ENCODE results near the gene TSPYL6. TPM values are rescaled to one million over a fixed set of nuclear protein-coding genes. Genes with fewer than 3 reads are reported as not detected.

TSPYL6 gene
- total RNA-seq, 1 donor from 2014 or later = not detected

GRCh38 chr2:54227798-54228197 is 28.2 kb downstream of the TSPYL6 start:
- H3K4me1 ChIP-seq = peaks cover 10% of the 10 kb centered on the region
- no peak overlapping the region for H3K4me2 ChIP-seq
- H3K27ac ChIP-seq = no peak overlapping the region
- no peak for TF ChIP-seq EZH2 (IDR thresholded peaks at IDR 0.05)
- no peak for TF ChIP-seq CTCF (IDR thresholded peaks at IDR 0.05)
- TF ChIP-seq EZH2phosphoT487 (IDR thresholded peaks at IDR 0.05) = no peak
- Mint-ChIP-seq H3K9me3 (peaks cover 3% of the 10 kb centered on the region), H3K27ac (no peak overlapping the region), H3K36me3 (no peaks in the 10 kb centered on the region), H3K27me3 (ENCODE audit: insufficient read depth, low read depth) (peaks cover 4% of the 10 kb centered on the region), H3K4me3 (no peak overlapping the region), H3K4me1 (no peaks in the 10 kb centered on the region)
- H3K9ac ChIP-seq = no peak overlapping the region
- H3K36me3 ChIP-seq = no peaks in the 10 kb centered on the region
- no peak overlapping the region for H2AFZ ChIP-seq (replicated peaks)
- no peaks in the 10 kb centered on the region for H3F3A ChIP-seq (ENCODE audit: low read depth)
- H4K20me1 ChIP-seq (ENCODE audit: low read depth) = no peaks in the 10 kb centered on the region
- no peaks in the 10 kb centered on the region for H3K79me2 ChIP-seq (ENCODE audit: low read depth)
- H3K27me3 ChIP-seq = no peaks in the 10 kb centered on the region
- DNase-seq (ENCODE audit: low spot score) = no peak
- H3K9me3 ChIP-seq (ENCODE audit: low read depth) = no peaks in the 10 kb centered on the region
- H3K4me3 ChIP-seq = no peak overlapping the region

GRCh38 chr2:54226260-54226659 is 29.8 kb downstream of the TSPYL6 start:
- no peak overlapping the region for H3K4me3 Mint-ChIP-seq
- H3K4me3 ChIP-seq = no peak overlapping the region
- no peak overlapping the region for H3K4me2 ChIP-seq
- H3K27me3 Mint-ChIP-seq (ENCODE audit: insufficient read depth, low read depth) = peaks cover 4% of the 10 kb centered on the region
- no peak for DNase-seq (ENCODE audit: low spot score)
- no peak overlapping the region for H3K9ac ChIP-seq
- H3K36me3 ChIP-seq = no peaks in the 10 kb centered on the region
- no peaks in the 10 kb centered on the region for H3K79me2 ChIP-seq (ENCODE audit: low read depth)
- H4K20me1 ChIP-seq (ENCODE audit: low read depth) = no peaks in the 10 kb centered on the region
- H3K4me1 Mint-ChIP-seq = no peaks in the 10 kb centered on the region
- H2AFZ ChIP-seq (replicated peaks) = no peak overlapping the region
- H3F3A ChIP-seq (ENCODE audit: low read depth) = no peaks in the 10 kb centered on the region
- H3K4me1 ChIP-seq = peaks cover 10% of the 10 kb centered on the region
- no peaks in the 10 kb centered on the region for H3K9me3 Mint-ChIP-seq
- H3K9me3 ChIP-seq (ENCODE audit: low read depth) = no peaks in the 10 kb centered on the region
- no peak overlapping the region for H3K27ac Mint-ChIP-seq
- no peaks in the 10 kb centered on the region for H3K27me3 ChIP-seq
- no peak for TF ChIP-seq CTCF (IDR thresholded peaks at IDR 0.05)
- H3K36me3 Mint-ChIP-seq = no peaks in the 10 kb centered on the region
- no peak overlapping the region for H3K27ac ChIP-seq

GRCh38 chr2:54224997-54225396 is 31.0 kb downstream of the TSPYL6 start:
- Histone ChIP-seq H4K20me1 (ENCODE audit: low read depth) (no peaks in the 10 kb centered on the region), H3K27ac (no peak overlapping the region), H3K36me3 (no peaks in the 10 kb centered on the region), H3K27me3 (no peaks in the 10 kb centered on the region), H3K9me3 (ENCODE audit: low read depth) (no peaks in the 10 kb centered on the region), H3K4me1 (peaks cover 6% of the 10 kb centered on the region), H3K4me3 (no peak overlapping the region), H3K9ac (no peak overlapping the region), H3K79me2 (ENCODE audit: low read depth) (no peaks in the 10 kb centered on the region), H3F3A (ENCODE audit: low read depth) (no peaks in the 10 kb centered on the region), H3K4me2 (no peak overlapping the region), H2AFZ (replicated peaks) (no peak overlapping the region)
- Mint-ChIP-seq H3K27me3 (ENCODE audit: insufficient read depth, low read depth) (peaks cover 2% of the 10 kb centered on the region), H3K4me1 (no peaks in the 10 kb centered on the region), H3K36me3 (no peaks in the 10 kb centered on the region), H3K4me3 (no peak overlapping the region), H3K9me3 (no peaks in the 10 kb centered on the region), H3K27ac (no peak overlapping the region)
- DNase-seq (ENCODE audit: low spot score) = no peak
- no peak for TF ChIP-seq EZH2phosphoT487 (IDR thresholded peaks at IDR 0.05)
- no peak for TF ChIP-seq CTCF (IDR thresholded peaks at IDR 0.05)
- TF ChIP-seq EZH2 (IDR thresholded peaks at IDR 0.05) = no peak

GRCh38 chr2:54213082-54213481 is 42.9 kb downstream of the TSPYL6 start:
- no peaks in the 10 kb centered on the region for H3K27me3 ChIP-seq
- peaks cover 6% of the 10 kb centered on the region for H3K4me1 ChIP-seq
- H3K9ac ChIP-seq = no peak overlapping the region
- no peaks in the 10 kb centered on the region for H3K9me3 ChIP-seq (ENCODE audit: low read depth)
- no peak overlapping the region for H2AFZ ChIP-seq (replicated peaks)
- no peaks in the 10 kb centered on the region for H4K20me1 ChIP-seq (ENCODE audit: low read depth)
- no peaks in the 10 kb centered on the region for H3F3A ChIP-seq (ENCODE audit: low read depth)
- H3K4me1 Mint-ChIP-seq = peaks cover 8% of the 10 kb centered on the region
- DNase-seq (ENCODE audit: low spot score) = no peak
- H3K4me3 ChIP-seq = no peak overlapping the region
- peaks cover 5% of the 10 kb centered on the region for H3K36me3 Mint-ChIP-seq
- peaks cover 4% of the 10 kb centered on the region for H3K27me3 Mint-ChIP-seq (ENCODE audit: insufficient read depth, low read depth)
- no peak for TF ChIP-seq EZH2 (IDR thresholded peaks at IDR 0.05)
- no peak for TF ChIP-seq EZH2phosphoT487 (IDR thresholded peaks at IDR 0.05)
- no peaks in the 10 kb centered on the region for H3K79me2 ChIP-seq (ENCODE audit: low read depth)
- H3K9me3 Mint-ChIP-seq = peaks cover 12% of the 10 kb centered on the region
- no peak overlapping the region for H3K27ac Mint-ChIP-seq
- no peak overlapping the region for H3K4me2 ChIP-seq
- H3K4me3 Mint-ChIP-seq = no peak overlapping the region
- H3K27ac ChIP-seq = no peak overlapping the region
- no peaks in the 10 kb centered on the region for H3K36me3 ChIP-seq
